ENCODE results near the gene TRIM37.
A peak's percentile ranks its signal among the peaks of the same experiment; 100 is the strongest.
"Not testable (repeated sequence)": the region's sequence is repeated elsewhere in the genome, so short reads cannot be mapped to it uniquely, and the experiment has no call there.

The TRIM37 gene, protein sequence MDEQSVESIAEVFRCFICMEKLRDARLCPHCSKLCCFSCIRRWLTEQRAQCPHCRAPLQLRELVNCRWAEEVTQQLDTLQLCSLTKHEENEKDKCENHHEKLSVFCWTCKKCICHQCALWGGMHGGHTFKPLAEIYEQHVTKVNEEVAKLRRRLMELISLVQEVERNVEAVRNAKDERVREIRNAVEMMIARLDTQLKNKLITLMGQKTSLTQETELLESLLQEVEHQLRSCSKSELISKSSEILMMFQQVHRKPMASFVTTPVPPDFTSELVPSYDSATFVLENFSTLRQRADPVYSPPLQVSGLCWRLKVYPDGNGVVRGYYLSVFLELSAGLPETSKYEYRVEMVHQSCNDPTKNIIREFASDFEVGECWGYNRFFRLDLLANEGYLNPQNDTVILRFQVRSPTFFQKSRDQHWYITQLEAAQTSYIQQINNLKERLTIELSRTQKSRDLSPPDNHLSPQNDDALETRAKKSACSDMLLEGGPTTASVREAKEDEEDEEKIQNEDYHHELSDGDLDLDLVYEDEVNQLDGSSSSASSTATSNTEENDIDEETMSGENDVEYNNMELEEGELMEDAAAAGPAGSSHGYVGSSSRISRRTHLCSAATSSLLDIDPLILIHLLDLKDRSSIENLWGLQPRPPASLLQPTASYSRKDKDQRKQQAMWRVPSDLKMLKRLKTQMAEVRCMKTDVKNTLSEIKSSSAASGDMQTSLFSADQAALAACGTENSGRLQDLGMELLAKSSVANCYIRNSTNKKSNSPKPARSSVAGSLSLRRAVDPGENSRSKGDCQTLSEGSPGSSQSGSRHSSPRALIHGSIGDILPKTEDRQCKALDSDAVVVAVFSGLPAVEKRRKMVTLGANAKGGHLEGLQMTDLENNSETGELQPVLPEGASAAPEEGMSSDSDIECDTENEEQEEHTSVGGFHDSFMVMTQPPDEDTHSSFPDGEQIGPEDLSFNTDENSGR

GRCh38 chr17:59106463-59107305 is at the start of gene TRIM37:
Gene TRIM37 (minus strand): TSS chr17:59106880. CDS start chr17:59106461, 419 bp downstream.
- DNase-seq (ENCODE audit: low read depth in 1 of 2, low spot score in 1 of 2) = peak; percentile 97 to 99

GRCh38 chr17:59155439-59156177 is 48.9 kb upstream of the TRIM37 start, which contains the start of gene PRR11:
Gene PRR11 (plus strand): TSS chr17:59155746. CDS start chr17:59169753, 14,007 bp downstream.
- peak; percentile 66 to 82 for DNase-seq (ENCODE audit: low read depth in 1 of 2, low spot score in 1 of 2)

DNA sequence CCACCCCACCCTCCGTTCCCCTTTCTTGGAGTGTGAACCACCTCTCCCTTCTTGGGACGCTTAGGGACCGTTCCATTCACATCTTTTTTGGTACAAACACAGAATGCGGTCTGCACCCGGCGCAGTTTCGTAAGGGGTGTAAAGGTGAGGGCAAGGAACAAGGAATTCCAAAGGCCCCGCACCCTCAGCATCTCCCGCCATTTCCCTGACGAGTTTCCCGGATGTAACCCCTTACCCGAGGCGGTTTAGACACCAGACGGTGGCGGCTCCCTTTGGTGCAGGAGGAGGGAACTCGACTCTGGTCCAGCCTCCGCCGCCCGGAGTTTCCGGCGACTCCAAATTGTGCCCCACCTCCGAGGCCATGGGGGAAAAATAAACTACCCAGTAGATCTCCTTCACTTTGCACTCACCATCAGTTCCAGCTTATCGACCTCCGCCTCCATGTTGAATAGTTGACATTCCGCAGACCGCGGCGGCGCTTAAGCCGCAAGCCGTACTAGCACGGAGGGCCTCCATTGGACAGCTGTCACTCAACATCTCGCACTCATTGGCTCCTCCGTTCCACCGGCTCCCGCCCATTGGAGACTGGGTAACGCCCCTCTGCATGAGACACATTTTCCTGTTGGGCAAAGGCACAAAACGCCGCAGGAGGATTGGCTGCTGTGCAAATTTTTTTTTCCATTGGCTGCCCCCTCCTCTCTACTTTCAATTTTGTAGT is 48.2 kb upstream of the TRIM37 start, which contains the start of gene SKA2:
Gene SKA2, minus strand, starts transcription at position 466 of the 718 bp plus-strand sequence. Its CDS starts 23 bp downstream, at position 443.
- peak; percentile 86 to 94 for DNase-seq (ENCODE audit: low read depth in 1 of 2, low spot score in 1 of 2)

DNA sequence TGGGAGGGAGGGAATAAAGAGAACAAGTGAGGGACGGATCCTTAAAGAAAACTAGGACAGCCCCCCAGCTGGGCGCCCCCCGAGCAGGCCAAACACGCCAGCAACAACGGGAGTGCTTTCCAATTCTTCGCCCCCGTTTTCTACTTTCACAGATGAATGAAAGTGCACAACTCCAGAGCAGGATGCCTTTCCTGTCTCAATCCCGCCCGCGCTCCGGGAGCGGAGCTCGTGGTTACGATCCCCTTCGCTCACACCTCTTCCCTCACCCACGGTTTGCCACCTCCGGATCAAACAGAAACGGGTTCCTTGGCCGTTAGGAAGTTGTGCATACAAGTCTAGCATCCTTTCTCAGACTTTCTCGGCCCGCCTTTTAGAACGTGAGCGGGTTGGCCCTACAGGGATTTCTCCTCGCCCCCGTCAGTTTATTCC is 47.6 kb upstream of the TRIM37 start:
- peak in 1 of 2 donors; percentile 5 for DNase-seq (ENCODE audit: low read depth in 1 of 2, low spot score in 1 of 2)

DNA sequence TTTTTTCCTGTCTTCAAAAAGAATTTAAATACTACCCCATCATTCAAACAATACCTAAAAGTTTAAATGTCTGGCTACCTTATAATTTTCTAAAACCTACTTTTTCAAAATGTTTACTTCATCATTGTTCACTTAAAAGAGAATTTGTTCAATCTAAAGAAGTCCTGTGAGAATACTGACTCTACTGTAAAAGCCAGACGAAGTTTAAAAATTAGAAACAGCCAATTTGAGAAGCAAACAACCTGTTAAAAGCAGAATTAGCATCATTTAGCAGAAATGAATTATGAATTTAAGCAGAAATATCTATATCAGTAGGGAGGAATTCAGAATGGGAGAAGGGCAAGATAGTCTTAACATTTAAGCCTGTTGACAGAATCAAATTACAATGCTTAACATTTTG is 46.2 kb upstream of the TRIM37 start:
- no peak for DNase-seq (ENCODE audit: low read depth in 1 of 2, low spot score in 1 of 2)

DNA sequence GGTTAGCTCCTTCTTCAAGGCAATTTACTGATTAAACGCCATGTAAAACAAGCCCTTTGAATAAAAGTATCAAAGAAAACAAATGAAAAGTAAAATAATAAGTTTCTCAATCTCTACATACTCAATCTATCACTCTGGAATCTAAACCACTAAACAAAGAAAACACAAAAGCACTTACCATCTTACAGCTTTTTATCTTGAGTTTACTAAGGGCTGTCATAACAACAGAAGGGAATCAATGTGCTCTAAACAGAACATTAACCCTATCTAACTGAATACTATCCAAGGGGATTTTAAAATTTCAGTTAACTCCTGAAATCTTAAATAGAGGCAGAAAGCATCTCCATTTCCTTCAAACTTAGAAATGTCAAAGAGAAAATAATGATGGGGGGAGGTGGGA is 44.9 kb upstream of the TRIM37 start:
- DNase-seq (ENCODE audit: low read depth in 1 of 2, low spot score in 1 of 2) = no peak

DNA sequence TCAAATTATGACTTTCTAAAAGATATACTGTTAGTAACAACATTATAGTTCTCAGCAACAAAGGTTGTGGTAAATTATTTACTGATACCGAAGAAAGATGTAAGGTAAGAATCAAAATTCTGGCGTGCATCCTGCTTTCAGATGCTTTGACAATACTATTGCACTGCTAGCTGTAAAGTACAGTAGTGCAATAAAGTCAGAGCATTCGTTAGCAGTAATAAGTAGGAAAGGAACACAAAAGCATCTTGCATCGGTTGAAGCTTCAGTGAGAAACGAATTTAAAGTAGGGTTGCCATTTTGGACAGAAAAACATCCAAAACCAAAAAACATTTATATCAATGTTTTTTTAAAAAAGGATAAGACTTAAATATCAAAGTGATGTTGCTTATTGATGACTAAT is 44.3 kb upstream of the TRIM37 start:
- no peak for DNase-seq (ENCODE audit: low read depth in 1 of 2, low spot score in 1 of 2)

DNA sequence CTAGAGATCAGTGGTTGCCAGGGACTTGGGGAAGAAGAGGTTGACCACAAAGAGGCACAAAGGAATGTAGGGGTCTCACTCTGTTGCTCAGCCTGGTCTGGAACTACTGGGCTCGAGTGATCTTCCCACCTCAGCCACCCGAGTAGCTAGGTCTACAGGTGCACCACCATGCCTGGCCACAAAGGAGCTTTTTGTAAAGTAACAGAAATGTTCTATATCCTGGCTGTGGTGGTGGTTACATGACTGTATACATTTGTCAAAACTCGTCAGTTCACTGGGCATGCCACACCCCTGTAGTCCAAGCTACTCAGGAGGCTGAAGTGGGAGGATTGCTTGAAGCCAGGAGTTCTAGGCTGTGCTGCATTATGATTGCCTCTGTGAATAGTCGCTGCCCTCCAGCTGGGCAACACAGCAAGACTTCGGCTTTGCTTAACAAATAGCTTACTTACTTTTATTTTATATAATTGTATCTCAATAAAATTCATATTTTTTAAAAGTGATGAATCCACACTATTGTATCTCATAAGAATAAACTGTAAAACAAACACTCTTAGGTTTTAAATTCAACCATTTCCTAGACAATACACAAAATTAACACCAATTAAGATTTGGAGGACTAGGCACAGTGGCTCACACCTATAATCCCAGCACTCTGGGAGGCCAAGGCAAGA is 43.3 kb upstream of the TRIM37 start:
- DNase-seq (ENCODE audit: low read depth in 1 of 2, low spot score in 1 of 2) = no peak

- no peak for DNase-seq (ENCODE audit: low read depth in 1 of 2, low spot score in 1 of 2)
Observed at GRCh38 chr17:59149051-59149450, 42.4 kb upstream of the TRIM37 start.

DNA sequence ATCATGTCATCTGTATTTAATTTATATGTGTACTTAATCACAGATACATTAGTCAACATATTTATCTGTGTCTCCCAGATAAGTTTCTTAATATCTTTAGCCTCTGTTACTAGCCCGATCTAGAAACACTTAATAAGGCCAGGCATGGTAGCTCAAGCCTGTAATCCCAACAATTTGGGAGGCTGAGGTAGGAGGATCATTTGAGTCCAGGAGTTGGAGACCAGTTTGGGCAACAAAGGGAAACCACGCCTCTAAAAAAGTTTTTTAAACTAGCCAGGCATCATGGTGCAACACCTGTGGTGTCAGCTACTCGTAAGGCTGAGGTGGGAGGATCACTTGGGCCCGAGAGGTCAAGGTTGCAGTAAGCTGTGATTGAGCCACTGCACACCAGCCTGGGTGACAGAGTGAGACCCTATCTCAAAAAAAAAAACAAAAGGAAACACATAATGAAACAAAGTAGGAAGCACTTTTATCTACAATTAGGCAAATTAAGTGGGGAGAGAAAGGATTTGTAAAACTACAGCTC is 39.0 kb upstream of the TRIM37 start:
- DNase-seq (ENCODE audit: low read depth in 1 of 2, low spot score in 1 of 2) = no peak

DNA sequence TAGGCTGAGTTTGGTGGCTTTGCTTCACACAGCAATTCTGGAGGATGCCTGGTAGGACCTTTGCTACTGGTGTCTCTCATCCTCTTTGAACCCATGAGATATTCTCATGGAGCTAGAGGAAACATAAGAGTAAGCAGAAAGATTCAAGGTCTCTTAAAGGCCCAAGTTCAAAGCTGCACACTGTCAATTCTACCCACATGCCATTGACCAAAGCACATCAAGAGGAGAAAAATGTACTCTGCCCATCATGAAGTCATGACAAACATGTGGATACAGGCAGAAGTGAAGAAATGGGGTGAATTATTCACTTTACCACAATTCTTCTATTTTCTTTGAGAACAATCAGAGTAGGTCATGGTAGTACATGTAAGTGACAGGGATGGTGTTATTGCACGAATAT is 35.2 kb upstream of the TRIM37 start:
- DNase-seq (ENCODE audit: low read depth in 1 of 2, low spot score in 1 of 2) = no peak

DNA sequence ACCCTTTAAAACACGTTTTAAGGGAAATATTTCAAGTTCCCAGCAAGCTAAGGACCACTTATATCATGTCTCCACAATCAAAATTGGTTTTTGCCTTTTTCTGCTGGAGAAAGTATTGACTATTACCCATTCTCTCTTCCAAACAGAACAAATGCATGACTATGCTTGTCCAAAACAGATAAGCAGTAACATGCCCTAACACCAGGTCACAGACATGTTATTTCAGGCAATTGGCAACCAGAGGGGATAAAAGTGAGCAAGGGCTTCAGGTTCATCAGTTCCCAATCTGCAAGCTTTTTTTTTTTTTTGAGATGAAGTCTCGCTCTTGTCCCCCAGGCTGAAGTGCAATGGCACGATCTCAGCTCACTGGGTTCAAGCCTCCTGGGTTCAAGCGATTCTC is 33.3 kb upstream of the TRIM37 start:
- no peak for DNase-seq (ENCODE audit: low read depth in 1 of 2, low spot score in 1 of 2)

DNA sequence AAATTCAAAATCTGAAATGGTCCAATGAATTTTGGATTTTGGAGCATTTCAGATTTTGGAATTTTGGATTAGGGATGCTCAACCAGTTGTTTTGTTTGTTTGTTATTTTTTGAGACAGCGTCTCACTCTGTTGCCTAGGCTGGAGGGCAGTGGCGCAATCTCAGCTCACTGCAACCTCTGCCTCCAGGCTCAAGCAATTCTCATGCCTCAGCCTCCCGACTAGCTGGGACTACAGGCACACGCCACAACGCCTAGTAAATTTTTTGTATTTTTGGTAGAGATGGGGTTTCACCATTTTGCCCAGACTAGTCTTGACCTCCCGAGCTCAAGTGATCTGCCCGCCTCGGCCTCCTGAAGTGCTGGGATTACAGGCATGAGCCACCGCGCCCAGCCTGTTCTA is 31.7 kb upstream of the TRIM37 start:
- DNase-seq (ENCODE audit: low read depth in 1 of 2, low spot score in 1 of 2) = not testable (repeated sequence)

- DNase-seq (ENCODE audit: low read depth in 1 of 2, low spot score in 1 of 2) = no peak
Observed at GRCh38 chr17:59131131-59131530, 24.5 kb upstream of the TRIM37 start.

DNA sequence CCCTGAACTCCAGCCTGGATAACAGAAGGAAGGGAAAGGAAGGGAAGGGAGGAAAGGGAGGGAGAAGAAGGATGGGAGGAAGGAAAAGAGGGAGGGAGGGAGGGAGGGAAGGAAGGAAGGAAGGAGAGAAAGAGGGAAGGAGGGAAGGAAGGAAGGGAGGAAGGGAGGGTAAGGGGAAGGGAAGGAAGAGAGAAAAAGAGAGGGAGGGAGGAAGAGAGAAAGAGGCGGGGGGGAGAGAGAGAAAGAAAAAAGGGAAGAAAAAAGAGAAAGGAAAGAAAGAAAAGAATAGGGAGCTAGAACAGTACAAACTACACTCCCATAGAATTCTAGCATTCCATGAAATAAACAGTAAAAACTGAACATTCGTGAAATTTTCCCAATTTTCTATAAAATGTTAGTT is 23.1 kb upstream of the TRIM37 start:
- DNase-seq (ENCODE audit: low read depth in 1 of 2, low spot score in 1 of 2) = no peak

DNA sequence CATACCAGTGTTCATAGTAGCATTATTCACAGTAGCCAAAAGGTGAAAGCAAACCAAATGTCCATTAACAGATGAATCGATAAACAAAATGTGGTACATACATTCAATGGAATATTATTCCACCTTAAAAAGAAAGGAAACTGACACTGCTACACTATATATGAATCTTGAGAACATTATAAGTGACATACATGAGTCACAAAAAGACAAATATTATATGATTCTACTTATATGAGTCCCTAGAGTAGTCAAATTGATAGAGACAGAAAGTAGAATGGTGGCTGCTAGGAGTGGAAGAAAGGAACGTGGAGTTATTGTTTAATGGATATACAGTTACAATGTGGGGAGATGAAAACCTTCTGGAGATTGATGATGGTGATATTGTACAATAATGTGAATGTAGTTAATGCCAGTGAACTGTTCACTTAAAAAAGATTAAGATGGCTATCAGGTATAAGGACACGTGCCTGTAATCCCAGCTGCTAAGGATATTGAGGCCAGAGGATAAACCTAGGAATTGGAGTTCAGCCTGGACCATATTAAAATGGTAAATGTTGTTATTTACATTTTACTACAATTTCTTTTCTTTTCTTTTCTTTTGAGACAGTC is 20.2 kb upstream of the TRIM37 start:
- no peak for DNase-seq (ENCODE audit: low read depth in 1 of 2, low spot score in 1 of 2)

- no peak for DNase-seq (ENCODE audit: low read depth in 1 of 2, low spot score in 1 of 2)
Observed at GRCh38 chr17:59124665-59125064, 18.0 kb upstream of the TRIM37 start.

GRCh38 chr17:59121901-59122480 is 15.3 kb upstream of the TRIM37 start:
- no peak for DNase-seq (ENCODE audit: low read depth in 1 of 2, low spot score in 1 of 2)

Measured in stimulated activated CD4-positive, alpha-beta T cell treated with anti-CD3 and anti-CD28 coated beads, Interleukin-15, amount 100 ng/mL, for 1 hour (primary cell).